ENCODE results near the gene HS6ST3. TPM values are rescaled to one million over a fixed set of nuclear protein-coding genes. Genes with fewer than 3 reads are reported as not detected.

HS6ST3 gene
- total RNA-seq, 1 donor from 2014 or later: 1.3 TPM

- H3K4me1 Mint-ChIP-seq (ENCODE audit: low read depth, unreplicated experiment): peaks cover 7% of the 10 kb centered on the region
- no peak overlapping the region for H3K27ac Mint-ChIP-seq (ENCODE audit: unreplicated experiment)
- peaks cover 4% of the 10 kb centered on the region for H3K27me3 Mint-ChIP-seq (ENCODE audit: unreplicated experiment)
- no peaks in the 10 kb centered on the region for H3K9me3 Mint-ChIP-seq (ENCODE audit: unreplicated experiment)
- no peak overlapping the region for H3K4me3 Mint-ChIP-seq (ENCODE audit: unreplicated experiment)
- DNase-seq: no peak
- TF ChIP-seq, protein P1, sequence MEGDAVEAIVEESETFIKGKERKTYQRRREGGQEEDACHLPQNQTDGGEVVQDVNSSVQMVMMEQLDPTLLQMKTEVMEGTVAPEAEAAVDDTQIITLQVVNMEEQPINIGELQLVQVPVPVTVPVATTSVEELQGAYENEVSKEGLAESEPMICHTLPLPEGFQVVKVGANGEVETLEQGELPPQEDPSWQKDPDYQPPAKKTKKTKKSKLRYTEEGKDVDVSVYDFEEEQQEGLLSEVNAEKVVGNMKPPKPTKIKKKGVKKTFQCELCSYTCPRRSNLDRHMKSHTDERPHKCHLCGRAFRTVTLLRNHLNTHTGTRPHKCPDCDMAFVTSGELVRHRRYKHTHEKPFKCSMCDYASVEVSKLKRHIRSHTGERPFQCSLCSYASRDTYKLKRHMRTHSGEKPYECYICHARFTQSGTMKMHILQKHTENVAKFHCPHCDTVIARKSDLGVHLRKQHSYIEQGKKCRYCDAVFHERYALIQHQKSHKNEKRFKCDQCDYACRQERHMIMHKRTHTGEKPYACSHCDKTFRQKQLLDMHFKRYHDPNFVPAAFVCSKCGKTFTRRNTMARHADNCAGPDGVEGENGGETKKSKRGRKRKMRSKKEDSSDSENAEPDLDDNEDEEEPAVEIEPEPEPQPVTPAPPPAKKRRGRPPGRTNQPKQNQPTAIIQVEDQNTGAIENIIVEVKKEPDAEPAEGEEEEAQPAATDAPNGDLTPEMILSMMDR (IDR thresholded peaks at IDR 0.05; ENCODE audit: partially characterized antibody, unreplicated experiment): no peak
- H3K36me3 Mint-ChIP-seq (ENCODE audit: unreplicated experiment): peaks cover 1% of the 10 kb centered on the region
Observed at GRCh38 chr13:96783511-96783910, 693.6 kb downstream of the HS6ST3 start.

DNA sequence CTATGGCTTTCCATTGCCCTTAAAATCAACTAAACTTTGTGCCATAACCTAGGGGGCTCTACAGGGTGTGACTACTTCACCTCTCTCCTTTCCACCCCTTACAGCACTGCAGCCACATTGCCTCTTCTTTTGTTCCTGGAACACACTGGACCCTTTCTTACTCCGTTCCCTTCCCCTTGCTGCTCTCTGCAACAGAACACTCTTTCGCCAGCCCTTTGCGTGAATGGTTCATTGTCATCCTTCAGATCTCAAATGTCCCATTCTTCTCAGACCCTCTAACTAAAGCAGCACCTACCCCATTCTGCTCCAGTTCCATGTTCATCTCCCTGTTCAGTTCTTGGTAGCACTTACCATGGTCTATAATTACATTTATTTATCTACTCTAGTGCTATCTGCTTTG lies 696.1 kb downstream of the HS6ST3 start:
- Mint-ChIP-seq H3K9me3 (ENCODE audit: unreplicated experiment) (no peaks in the 10 kb centered on the region), H3K27me3 (ENCODE audit: unreplicated experiment) (peaks cover 2% of the 10 kb centered on the region), H3K27ac (ENCODE audit: unreplicated experiment) (no peak overlapping the region), H3K4me3 (ENCODE audit: unreplicated experiment) (no peak overlapping the region), H3K4me1 (ENCODE audit: low read depth, unreplicated experiment) (peaks cover 7% of the 10 kb centered on the region), H3K36me3 (ENCODE audit: unreplicated experiment) (no peaks in the 10 kb centered on the region)
- TF ChIP-seq, protein P1 (IDR thresholded peaks at IDR 0.05; ENCODE audit: partially characterized antibody, unreplicated experiment): no peak
- DNase-seq: no peak

- no peak for DNase-seq
- H3K27ac Mint-ChIP-seq (ENCODE audit: unreplicated experiment): no peak overlapping the region
- peaks cover 24% of the 10 kb centered on the region for H3K4me1 Mint-ChIP-seq (ENCODE audit: low read depth, unreplicated experiment)
- H3K36me3 Mint-ChIP-seq (ENCODE audit: unreplicated experiment): no peaks in the 10 kb centered on the region
- peaks cover 6% of the 10 kb centered on the region for H3K27me3 Mint-ChIP-seq (ENCODE audit: unreplicated experiment)
- H3K4me3 Mint-ChIP-seq (ENCODE audit: unreplicated experiment): no peak overlapping the region
- TF ChIP-seq, protein P1 (IDR thresholded peaks at IDR 0.05; ENCODE audit: partially characterized antibody, unreplicated experiment): no peak
- peaks cover 6% of the 10 kb centered on the region for H3K9me3 Mint-ChIP-seq (ENCODE audit: unreplicated experiment)
Observed at GRCh38 chr13:96792188-96792587, 702.3 kb downstream of the HS6ST3 start.

- H3K36me3 Mint-ChIP-seq (ENCODE audit: unreplicated experiment): no peaks in the 10 kb centered on the region
- peaks cover 7% of the 10 kb centered on the region for H3K9me3 Mint-ChIP-seq (ENCODE audit: unreplicated experiment)
- TF ChIP-seq, protein P1 (IDR thresholded peaks at IDR 0.05; ENCODE audit: partially characterized antibody, unreplicated experiment): no peak
- H3K27ac Mint-ChIP-seq (ENCODE audit: unreplicated experiment): no peak overlapping the region
- peaks cover 29% of the 10 kb centered on the region for H3K4me1 Mint-ChIP-seq (ENCODE audit: low read depth, unreplicated experiment)
- H3K27me3 Mint-ChIP-seq (ENCODE audit: unreplicated experiment): peaks cover 8% of the 10 kb centered on the region
- no peak for DNase-seq
- H3K4me3 Mint-ChIP-seq (ENCODE audit: unreplicated experiment): no peak overlapping the region
Observed at GRCh38 chr13:96792736-96793403, 703.0 kb downstream of the HS6ST3 start.

DNA sequence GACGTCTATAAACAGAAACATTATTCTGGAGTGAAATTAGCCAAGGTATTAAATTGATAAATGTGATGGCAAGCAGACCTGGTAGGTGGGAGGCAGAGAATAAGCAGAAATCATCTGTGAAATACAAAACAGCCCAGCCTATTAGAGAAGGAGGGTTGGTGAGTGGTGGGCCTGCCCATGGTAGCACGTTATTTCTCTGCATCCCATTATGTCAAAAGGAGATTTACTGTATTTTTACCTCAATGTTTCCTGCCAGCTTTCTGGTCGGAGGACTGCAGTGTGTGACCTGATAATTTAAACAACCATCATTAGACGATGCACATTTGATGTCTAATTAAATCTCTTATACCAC lies 703.5 kb downstream of the HS6ST3 start:
- peaks cover 8% of the 10 kb centered on the region for H3K27me3 Mint-ChIP-seq (ENCODE audit: unreplicated experiment)
- H3K4me1 Mint-ChIP-seq (ENCODE audit: low read depth, unreplicated experiment): peaks cover 31% of the 10 kb centered on the region
- DNase-seq: no peak
- no peak overlapping the region for H3K4me3 Mint-ChIP-seq (ENCODE audit: unreplicated experiment)
- H3K27ac Mint-ChIP-seq (ENCODE audit: unreplicated experiment): no peak overlapping the region
- peaks cover 7% of the 10 kb centered on the region for H3K9me3 Mint-ChIP-seq (ENCODE audit: unreplicated experiment)
- TF ChIP-seq, protein P1 (IDR thresholded peaks at IDR 0.05; ENCODE audit: partially characterized antibody, unreplicated experiment): no peak
- no peaks in the 10 kb centered on the region for H3K36me3 Mint-ChIP-seq (ENCODE audit: unreplicated experiment)
